Neural crest cell (in vitro differentiated cells): ENCODE data around the gene TNRC6B. TPM values are rescaled to one million over a fixed set of nuclear protein-coding genes. Genes with fewer than 3 reads are reported as not detected.

Source experiments
- DNase-seq: peaks from one replicate; pipeline ENCODE4 v3.0.0; 2021; ENCODE audit warnings: low read depth, mixed read lengths, low spot score
- H3K27ac Mint-ChIP-seq: one replicate; pipeline ENCODE4 v1.8.0; 2021; ENCODE audit warnings: mild to moderate bottlenecking, mixed read lengths; ENCODE audit not compliant: unreplicated experiment
- H3K27me3 Mint-ChIP-seq: 2 replicates; pipeline ENCODE4 v1.8.0; 2021; ENCODE audit warnings: low read depth, mild to moderate bottlenecking, mixed read lengths
- H3K36me3 Mint-ChIP-seq: 2 replicates; pipeline ENCODE4 v1.8.0; 2021; ENCODE audit warnings: low read depth, mild to moderate bottlenecking, mixed read lengths
- H3K4me1 Mint-ChIP-seq: 2 replicates; pipeline ENCODE4 v1.8.0; 2021; ENCODE audit warnings: mixed read lengths
- H3K4me3 Mint-ChIP-seq: one replicate; pipeline ENCODE4 v1.8.0; 2021; ENCODE audit warnings: mild to moderate bottlenecking, mixed read lengths
- H3K9me3 Mint-ChIP-seq: 2 replicates; pipeline ENCODE4 v1.8.0; 2021; ENCODE audit warnings: mixed read lengths
- total RNA-seq: library from RNA; stranded (reverse); gene quantifications from 2 replicates; pipeline ENCODE4 v1.2.1, GENCODE V29; 2021
- TF ChIP-seq, protein P1 (sequence below): fragments of 200-600 bp; sonication (generic); conservative IDR thresholded peaks from 2 replicates; pipeline ENCODE4 v1.5.0; 2021; ENCODE audit warnings: antibody characterized with exemption, mild to moderate bottlenecking

TNRC6B gene
- total RNA-seq, 1 donor from 2014 or later = 36.8 TPM

DNA sequence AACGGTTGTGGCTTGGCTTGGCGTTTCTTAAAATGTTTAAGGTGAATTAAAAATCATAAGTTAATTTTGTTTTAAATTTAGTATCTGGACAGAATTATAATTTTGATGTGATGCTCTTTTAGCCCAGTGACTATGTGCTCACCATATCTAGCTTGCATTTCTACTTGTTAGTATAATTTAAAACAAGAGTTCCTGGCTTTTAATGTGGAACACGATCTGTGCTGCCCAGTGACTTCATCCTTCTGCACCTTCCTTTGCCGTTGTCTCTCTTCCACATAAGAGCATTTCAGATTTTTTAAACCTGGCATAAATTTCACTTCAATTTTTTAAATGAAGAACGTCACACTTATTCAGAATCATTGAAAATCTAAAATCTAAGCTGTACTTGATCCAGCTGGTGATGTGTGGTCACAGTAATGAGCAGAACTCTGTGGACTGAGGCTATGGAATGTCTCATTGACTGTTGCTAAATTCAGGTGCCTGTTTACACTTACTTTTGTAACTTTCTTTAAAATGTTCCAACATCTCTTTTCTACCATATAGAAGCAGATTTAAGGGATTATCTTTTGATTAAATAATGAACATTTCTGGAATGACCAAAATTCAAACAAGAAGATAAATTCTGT is 93.1 kb downstream of the TNRC6B start:
- Mint-ChIP-seq H3K36me3 (peaks cover 5% of the 10 kb centered on the region), H3K4me1 (no peaks in the 10 kb centered on the region), H3K27me3 (no peaks in the 10 kb centered on the region), H3K9me3 (no peaks in the 10 kb centered on the region), H3K4me3 (no peak overlapping the region), H3K27ac (no peak overlapping the region)
- TF ChIP-seq, protein P1, sequence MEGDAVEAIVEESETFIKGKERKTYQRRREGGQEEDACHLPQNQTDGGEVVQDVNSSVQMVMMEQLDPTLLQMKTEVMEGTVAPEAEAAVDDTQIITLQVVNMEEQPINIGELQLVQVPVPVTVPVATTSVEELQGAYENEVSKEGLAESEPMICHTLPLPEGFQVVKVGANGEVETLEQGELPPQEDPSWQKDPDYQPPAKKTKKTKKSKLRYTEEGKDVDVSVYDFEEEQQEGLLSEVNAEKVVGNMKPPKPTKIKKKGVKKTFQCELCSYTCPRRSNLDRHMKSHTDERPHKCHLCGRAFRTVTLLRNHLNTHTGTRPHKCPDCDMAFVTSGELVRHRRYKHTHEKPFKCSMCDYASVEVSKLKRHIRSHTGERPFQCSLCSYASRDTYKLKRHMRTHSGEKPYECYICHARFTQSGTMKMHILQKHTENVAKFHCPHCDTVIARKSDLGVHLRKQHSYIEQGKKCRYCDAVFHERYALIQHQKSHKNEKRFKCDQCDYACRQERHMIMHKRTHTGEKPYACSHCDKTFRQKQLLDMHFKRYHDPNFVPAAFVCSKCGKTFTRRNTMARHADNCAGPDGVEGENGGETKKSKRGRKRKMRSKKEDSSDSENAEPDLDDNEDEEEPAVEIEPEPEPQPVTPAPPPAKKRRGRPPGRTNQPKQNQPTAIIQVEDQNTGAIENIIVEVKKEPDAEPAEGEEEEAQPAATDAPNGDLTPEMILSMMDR = no peak
- DNase-seq = no peak

DNA sequence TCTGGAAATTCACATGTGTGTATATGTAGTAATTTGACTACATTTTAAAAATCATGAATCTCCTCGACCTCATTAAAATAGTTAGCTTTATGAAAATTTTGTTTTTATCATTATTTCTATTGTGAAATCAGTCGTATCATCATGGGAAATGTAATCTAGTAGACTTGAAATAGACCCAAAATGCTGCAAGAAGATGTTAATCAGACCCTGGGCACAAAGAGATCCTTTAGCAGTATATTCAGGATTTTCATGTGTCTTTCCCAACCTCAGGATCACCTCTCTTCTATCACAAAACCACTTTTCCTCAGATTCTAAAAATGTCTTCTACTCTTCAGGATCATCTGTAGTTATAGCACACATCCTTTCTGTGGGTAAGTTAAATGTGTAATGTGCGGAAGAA is 93.7 kb downstream of the TNRC6B start:
- no peaks in the 10 kb centered on the region for H3K4me1 Mint-ChIP-seq
- no peaks in the 10 kb centered on the region for H3K9me3 Mint-ChIP-seq
- H3K27me3 Mint-ChIP-seq = no peaks in the 10 kb centered on the region
- TF ChIP-seq, protein P1 = no peak
- H3K36me3 Mint-ChIP-seq = peaks cover under 1% of the 10 kb centered on the region
- no peak for DNase-seq
- H3K27ac Mint-ChIP-seq = no peak overlapping the region
- H3K4me3 Mint-ChIP-seq = no peak overlapping the region

DNA sequence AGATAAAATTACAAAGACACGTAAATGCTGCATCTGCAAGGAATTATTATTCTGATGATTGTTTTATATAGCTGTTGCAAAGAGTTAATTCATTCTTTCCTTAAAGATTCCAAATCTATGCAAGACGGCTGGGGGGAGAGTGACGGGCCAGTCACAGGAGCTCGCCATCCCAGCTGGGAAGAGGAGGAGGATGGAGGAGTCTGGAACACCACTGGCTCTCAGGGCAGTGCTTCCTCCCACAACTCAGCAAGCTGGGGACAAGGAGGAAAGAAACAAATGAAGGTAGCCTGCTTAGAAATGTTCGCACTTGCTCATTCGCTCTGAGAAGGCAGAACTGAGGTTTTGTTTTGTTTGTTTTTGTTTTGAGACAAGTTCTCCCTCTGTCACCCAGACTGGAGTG is 95.6 kb downstream of the TNRC6B start:
- H3K27ac Mint-ChIP-seq = no peak overlapping the region
- TF ChIP-seq, protein P1 = no peak
- H3K4me3 Mint-ChIP-seq = no peak overlapping the region
- no peak for DNase-seq
- no peaks in the 10 kb centered on the region for H3K9me3 Mint-ChIP-seq
- H3K27me3 Mint-ChIP-seq = no peaks in the 10 kb centered on the region
- peaks cover 4% of the 10 kb centered on the region for H3K36me3 Mint-ChIP-seq
- no peaks in the 10 kb centered on the region for H3K4me1 Mint-ChIP-seq

DNA sequence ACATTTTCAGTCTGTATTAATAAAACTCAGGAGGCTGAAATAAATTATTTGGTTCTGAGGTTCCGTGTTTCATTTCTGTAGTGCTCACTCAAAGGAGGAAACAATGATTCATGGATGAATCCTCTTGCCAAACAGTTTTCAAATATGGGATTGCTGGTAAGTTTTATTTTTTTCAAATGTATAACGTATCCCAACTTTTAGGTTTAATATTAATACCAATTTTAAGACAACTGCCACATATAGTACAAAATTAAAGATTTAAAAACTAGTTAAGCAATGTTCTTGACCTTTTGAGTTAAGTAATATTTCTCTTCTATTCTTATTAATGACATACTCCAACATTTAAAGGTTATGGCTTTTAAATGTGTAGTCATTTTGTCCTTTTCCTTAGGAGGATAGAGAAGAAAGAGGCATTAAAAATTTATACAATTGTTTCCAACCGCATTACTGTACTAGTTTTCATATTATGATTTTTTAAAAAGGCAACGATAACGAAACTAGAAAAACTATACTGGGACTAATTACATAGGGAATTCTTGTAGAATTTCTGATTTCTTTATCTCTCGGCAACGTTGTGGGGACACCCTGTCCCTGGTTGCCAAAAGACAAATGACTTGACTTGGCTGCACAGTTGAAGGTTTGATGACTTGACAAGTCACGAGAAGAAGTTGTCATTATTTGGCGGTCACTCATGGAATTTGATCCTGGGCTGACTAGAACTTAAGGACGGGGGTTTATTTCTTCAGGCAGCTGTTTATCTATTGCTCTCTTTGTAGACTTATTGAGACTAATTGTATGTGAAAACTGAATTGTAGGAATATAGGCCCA is 99.5 kb downstream of the TNRC6B start:
- H3K27me3 Mint-ChIP-seq = no peaks in the 10 kb centered on the region
- H3K9me3 Mint-ChIP-seq = no peaks in the 10 kb centered on the region
- TF ChIP-seq, protein P1 = no peak
- no peak for DNase-seq
- H3K4me1 Mint-ChIP-seq = no peaks in the 10 kb centered on the region
- H3K4me3 Mint-ChIP-seq = no peak overlapping the region
- H3K36me3 Mint-ChIP-seq = peaks cover 7% of the 10 kb centered on the region
- H3K27ac Mint-ChIP-seq = no peak overlapping the region

DNA sequence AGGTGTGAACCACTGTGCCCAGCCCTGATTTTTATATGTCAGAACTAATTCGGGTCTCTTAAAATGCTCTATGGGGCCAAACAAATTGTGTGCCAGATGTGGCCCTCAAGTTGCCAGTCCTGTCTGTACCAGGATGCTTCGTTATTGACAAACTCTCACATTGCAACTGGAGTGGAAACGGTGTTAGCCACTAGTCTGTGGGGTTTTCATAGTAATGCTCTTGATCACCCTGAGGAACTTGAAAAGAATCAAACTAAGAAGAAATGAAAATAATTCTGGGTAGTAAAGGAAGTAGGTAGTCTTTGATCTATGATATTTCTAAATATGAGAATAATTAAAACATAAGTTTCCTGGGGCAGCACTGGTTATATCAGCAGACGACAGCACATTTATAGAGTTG is 101.3 kb downstream of the TNRC6B start:
- Mint-ChIP-seq H3K4me1 (no peaks in the 10 kb centered on the region), H3K27me3 (no peaks in the 10 kb centered on the region), H3K9me3 (no peaks in the 10 kb centered on the region), H3K36me3 (peaks cover 7% of the 10 kb centered on the region), H3K4me3 (no peak overlapping the region), H3K27ac (no peak overlapping the region)
- TF ChIP-seq, protein P1 = no peak
- DNase-seq = no peak
